ENCODE measurements around the gene SLC25A47.

SLC25A47 gene

GRCh38 chr14:100323121-100323941 is at the start of gene SLC25A47:
SLC25A47 (plus strand) TSS chr14:100323339; CDS start chr14:100323415, 76 bp downstream.
- CTCF ChIA-PET = interaction anchor here (1.3 kb wide), 1 partner anchor 38 kb away, joined by 4 read pairs; no protein-coding TSS in a partner anchor
- no peak for TF ChIP-seq CTCF (IDR thresholded peaks at IDR 0.05; ENCODE audit: control extremely low read depth, extremely low read depth, low read depth, missing control alignments)
- POLR2A ChIA-PET = no interaction called here
- no peak for DNase-seq (ENCODE audit: extremely low spot score)

- CTCF ChIA-PET = interaction anchor here (0.7 to 6.4 kb wide), 3 partner anchors 11 to 81 kb away, joined by 3 to 46 read pairs (median 11); no protein-coding TSS in a partner anchor
- no peak for TF ChIP-seq CTCF (IDR thresholded peaks at IDR 0.05; ENCODE audit: control extremely low read depth, extremely low read depth, low read depth, missing control alignments)
- POLR2A ChIA-PET = no interaction called here
- no peak for DNase-seq (ENCODE audit: extremely low spot score)
Measured at GRCh38 chr14:100274250-100274649, 48.9 kb upstream of the SLC25A47 start.

GRCh38 chr14:100275214-100275613 is 47.9 kb upstream of the SLC25A47 start:
- ChIA-PET CTCF (interaction anchor here (6.4 kb wide), 1 partner anchor 10 kb away, joined by 46 read pairs; no protein-coding TSS in a partner anchor), POLR2A (no interaction called here)
- no peak for DNase-seq (ENCODE audit: extremely low spot score)
- no peak for TF ChIP-seq CTCF (IDR thresholded peaks at IDR 0.05; ENCODE audit: control extremely low read depth, extremely low read depth, low read depth, missing control alignments)

- TF ChIP-seq CTCF (IDR thresholded peaks at IDR 0.05; ENCODE audit: control extremely low read depth, extremely low read depth, low read depth, missing control alignments) = no peak
- peak; percentile 39 for DNase-seq (ENCODE audit: extremely low spot score)
- ChIA-PET CTCF (interaction anchor here (0.8 to 1.6 kb wide), 5 partner anchors 10 to 86 kb away, joined by 3 to 4 read pairs (median 4); no protein-coding TSS in a partner anchor), POLR2A (no interaction called here)
Measured at GRCh38 chr14:100278702-100279101, 44.4 kb upstream of the SLC25A47 start.

GRCh38 chr14:100279133-100279532 is 44.0 kb upstream of the SLC25A47 start:
- ChIA-PET POLR2A (no interaction called here), CTCF (interaction anchor here (0.8 to 1.6 kb wide), 3 partner anchors 10 to 86 kb away, joined by 3 to 4 read pairs (median 3); no protein-coding TSS in a partner anchor)
- no peak for TF ChIP-seq CTCF (IDR thresholded peaks at IDR 0.05; ENCODE audit: control extremely low read depth, extremely low read depth, low read depth, missing control alignments)
- DNase-seq (ENCODE audit: extremely low spot score) = no peak

GRCh38 chr14:100279563-100279962 is 43.6 kb upstream of the SLC25A47 start:
- no peak for TF ChIP-seq CTCF (IDR thresholded peaks at IDR 0.05; ENCODE audit: control extremely low read depth, extremely low read depth, low read depth, missing control alignments)
- ChIA-PET CTCF (interaction anchor here (0.8 to 1.6 kb wide), 3 partner anchors 11 to 87 kb away, joined by 3 to 4 read pairs (median 3); no protein-coding TSS in a partner anchor), POLR2A (no interaction called here)
- no peak for DNase-seq (ENCODE audit: extremely low spot score)

Data from GM10248 (cell line).